Right hindlimb (tissue), 1 donor: ENCODE data around the gene TP53I3.
"Not testable (repeated sequence)": the region's sequence is repeated elsewhere in the genome, so short reads cannot be mapped to it uniquely, and the experiment has no call there.

Source experiments
- DNase-seq: peaks from one replicate; pipeline ENCODE4 v3.0.0-alpha.2; 2018

TP53I3 gene, protein sequence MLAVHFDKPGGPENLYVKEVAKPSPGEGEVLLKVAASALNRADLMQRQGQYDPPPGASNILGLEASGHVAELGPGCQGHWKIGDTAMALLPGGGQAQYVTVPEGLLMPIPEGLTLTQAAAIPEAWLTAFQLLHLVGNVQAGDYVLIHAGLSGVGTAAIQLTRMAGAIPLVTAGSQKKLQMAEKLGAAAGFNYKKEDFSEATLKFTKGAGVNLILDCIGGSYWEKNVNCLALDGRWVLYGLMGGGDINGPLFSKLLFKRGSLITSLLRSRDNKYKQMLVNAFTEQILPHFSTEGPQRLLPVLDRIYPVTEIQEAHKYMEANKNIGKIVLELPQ

DNA sequence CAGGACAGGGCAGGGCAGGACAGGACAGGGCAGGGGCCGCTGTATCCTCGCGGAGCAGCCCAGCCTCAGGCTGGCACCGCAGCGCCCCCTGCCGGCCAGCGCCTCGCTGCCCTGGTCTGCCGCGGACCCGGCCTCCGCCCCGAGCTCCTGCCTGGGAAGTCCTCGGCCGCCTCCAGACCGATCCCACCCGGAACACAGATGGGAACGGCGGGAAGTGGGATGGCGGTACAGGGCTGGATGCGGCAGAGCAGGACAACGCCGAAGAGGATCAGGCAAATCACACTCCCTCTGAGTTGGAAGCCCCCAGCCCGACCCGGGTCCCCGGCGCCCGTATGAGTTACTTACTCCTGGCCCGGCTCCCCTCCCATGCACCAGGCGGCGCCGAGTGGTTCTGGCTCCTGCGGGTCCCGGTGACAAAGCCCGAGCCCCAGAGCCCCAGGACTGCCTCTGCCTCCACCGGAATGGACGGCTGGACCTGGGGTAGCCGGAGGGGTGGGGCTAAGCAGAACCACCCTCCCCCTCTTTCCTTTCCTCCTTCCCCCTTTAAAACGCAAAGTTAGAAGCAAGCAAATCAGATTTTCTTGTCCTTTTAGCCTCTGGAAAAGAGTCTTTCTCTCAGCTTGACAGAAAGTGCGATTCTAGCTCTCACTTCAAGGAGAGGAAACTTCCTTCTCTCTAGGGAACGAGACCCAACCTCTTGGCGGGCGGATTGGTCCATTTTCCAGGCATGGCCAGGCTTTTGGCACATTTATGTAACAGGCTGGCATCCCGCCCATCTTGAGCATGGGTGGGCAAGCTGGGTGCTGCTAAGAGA is at the start of gene TP53I3:
TP53I3 (minus strand) TSS at position 449 of the 814 bp plus-strand sequence. CDS start 508 bp downstream, outside the sequence.
- peak; percentile 95 for DNase-seq

DNA sequence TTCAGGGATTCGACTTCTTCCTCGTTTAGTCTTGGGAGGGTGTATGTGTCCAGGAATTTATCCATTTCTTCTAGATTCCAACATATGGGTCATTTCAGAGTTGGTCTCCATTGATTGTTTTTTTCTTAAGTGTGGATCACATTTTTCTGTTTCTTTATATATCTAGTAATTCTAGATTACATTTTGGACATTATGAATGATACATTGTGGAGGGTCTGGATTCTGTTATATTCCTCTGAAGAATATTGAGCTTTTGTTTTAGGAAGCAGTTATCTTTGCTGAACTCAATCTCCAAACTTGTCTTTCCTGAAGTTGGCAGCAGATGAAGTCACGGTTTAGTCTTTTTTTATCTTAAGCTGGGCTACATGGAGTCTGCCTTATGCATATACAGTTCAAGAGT is 47.9 kb upstream of the TP53I3 start:
- DNase-seq, result no peak

DNA sequence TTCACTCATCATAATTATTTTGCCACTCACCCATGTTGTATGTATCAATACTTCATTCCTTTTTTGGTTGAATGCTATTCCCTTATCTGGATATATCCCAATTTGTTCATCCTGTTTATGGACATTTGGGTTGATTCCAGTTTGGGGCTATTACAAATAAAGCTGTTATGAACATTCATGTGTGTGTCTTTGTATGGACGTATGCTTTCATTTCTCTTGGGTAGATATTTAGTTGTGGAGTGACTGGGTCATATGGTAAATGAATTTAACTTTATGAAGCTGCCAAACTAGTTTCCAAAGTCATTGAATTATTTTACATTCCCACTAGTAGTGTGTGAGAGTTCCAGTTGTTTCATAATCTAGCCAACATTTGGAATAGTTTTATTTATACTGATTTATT is 41.3 kb upstream of the TP53I3 start:
- no peak for DNase-seq

DNA sequence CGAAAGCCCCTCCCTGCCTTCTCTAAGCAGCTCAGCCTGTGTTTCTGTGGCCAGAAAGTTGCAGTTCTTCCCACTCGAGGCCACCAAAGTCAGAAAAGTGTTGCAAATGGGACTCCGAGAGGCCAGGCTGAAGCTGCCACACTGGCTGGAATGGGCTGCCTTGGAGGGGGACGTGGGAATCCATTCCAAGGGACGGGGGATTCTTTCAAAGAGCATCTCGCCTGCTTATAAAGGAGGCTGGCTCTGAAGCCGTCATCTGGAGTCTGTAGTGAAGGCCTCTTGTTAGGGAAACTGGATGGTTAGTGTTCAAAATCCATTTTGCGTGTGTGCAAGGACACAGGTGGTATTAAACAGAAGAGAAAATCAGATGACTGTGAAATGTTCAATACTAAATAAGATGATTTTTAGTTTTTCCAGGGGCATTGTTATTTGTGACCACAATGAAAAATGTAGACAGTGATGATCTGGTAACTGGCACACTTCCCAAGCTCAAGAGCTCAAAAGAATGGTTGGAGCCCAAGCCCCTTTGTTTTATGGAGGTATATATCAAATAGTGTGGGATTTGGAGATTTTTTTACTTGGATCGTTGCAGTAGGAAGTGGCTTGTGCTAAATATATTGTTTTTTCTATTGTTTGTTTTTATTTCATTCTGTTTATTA is 39.4 kb upstream of the TP53I3 start:
- DNase-seq, result no peak

DNA sequence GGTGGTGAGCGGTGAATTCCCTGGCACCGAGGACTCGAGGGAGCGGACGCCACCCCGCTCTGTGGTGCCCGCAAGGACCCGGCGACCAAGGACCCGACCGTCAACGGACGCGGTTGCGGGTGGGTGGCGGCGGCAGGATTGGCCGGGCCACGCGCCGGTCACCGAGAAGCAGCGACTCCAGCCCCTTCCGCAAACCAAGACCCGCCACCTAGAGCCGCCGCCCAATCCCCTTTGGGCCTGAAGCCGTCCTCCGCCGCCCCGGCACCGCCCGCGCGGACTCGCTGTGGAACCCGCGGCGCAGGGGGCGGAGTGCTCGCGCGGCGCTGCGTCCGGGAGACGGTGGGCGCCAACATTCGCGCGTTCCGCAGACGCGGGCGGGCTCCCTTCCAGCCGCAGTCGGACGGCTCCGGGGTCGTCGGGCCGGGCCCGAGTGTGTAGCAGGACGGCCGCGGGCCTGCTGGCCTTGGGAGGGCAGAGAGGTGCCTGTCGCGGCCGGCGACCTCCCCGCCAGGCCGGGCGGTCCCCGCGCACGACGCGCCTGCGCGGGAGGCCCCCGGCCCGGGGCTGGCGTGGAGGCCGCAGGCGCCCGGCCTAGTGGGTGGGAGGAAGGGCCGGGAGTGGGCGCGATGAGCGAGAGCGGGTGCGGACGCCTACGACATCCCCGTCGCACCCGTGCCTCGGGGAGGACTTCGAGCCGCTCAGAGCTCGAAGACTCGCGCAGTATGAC is 38.7 kb upstream of the TP53I3 start, which contains the start of the genes FAM228B and PFN4:
FAM228B (plus strand) TSS at position 275 of the 727 bp plus-strand sequence. CDS start 893 bp downstream, outside the sequence.
PFN4 (minus strand) TSS at position 140 of the 727 bp plus-strand sequence. CDS start 799 bp downstream, outside the sequence.
- peak; percentile 90 for DNase-seq

DNA sequence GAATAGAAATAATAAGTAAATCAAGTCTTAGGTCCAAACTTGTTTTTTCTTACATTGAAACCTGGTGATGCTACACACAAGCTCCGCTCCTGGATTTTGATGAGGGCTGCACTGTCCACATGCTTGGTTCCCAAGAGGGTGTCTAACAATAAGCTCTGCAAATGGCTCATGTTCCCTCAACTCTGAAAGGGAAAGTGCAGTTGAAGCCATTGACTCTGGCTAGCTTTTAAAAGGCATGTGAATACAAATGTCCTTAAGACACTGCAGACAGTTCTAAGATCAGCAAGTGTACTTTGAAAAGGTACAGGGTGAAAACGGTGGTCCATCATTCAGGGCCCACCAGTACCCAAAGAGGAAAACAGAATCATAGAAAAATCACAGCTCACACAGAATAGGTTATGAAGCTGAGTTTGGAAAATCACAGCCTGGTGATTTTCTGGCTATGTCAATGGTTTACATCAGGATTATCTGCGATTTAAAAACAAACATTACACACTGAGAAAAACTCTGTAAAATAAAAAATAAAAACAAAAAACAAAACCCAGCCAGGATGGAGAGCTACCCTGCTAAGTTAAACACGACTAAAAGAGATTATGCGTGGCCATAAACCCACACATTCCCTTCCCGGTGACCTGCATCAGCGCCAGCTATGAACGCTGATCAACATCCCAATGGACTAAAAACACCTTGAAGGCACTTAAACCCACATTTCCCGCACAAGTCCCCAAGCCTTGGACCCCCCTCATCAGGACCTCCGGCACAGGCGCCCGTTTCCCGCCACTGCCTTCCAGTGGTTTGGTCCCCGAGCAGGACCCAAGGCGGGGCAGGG is 37.9 kb upstream of the TP53I3 start:
- no peak for DNase-seq

DNA sequence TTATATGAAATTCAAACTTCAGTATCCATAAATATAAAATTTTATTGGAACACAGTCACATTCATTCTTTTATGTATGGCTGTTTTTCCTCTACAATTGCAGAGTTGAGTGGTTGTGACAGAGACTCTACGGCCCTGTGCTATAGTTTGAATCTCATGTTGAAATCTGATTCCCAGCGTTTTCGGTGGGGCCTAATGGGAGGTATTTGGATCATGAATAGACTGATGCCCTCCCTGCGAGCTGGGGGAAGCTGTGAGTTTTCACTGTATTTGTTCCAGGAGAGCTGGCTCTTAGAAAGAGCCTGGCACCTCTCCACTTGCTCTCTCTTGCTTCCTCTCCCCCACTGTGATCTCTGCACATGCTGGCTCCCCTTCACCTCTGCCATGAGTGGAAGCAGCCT is 36.8 kb upstream of the TP53I3 start:
- DNase-seq, result peak; percentile 75

DNA sequence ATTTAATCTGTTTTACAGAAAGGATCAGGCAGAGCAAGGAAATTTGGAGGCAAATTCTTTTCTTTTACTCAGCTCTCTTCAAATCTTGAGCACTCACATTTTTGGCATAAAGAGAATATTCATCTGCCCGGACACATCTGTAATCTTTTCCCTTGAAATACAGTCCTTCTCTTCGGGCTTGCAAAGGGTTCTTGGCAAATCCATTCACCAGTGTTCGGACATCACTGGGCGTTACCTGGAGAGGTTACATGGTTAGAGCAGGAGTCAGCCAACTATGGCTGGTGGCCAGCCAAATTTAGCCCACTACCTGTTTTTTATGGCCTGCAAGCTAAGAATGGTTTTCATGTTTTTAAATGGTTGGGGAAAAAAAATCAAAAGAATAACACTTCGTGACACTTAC is 36.4 kb upstream of the TP53I3 start:
- DNase-seq, result peak; percentile 78

DNA sequence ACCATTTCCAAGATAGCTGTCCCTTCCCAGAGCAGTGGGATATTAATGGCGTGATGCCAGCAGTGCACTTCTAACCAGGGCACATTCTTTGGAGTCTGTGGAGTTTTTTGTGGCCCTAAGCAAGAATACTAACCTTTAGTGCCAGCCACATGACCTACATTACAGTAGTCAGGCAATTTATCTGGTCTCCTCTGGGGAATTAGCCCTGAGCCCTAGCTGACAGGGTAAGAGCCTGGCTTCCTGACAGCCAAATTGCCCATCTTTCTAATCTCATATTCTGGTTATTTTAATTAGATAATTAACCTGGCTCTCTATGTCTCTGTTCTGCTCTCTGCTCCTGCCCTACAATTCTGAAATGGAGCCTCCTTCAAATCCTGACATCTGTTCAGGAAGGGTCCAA is 33.3 kb upstream of the TP53I3 start:
- no peak for DNase-seq

DNA sequence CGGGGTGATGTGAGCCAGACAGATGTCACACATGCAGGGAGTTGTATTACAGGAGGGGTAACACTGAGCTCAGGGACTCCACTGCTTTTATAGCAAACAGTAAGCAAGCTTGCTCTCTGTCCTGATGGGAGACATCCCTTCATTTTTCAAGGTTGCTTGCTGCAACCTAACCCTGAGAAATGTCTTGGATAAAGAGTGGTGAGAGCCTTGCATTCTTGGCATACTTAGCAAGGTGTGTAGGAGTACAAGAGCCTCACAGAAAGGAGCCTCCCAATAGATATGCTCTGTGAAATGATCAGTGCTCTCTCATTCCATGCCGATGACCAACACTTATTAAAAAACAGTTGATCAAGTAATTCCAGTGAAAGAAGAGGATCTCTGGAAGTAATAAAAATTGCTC is 30.4 kb upstream of the TP53I3 start:
- DNase-seq, result no peak

DNA sequence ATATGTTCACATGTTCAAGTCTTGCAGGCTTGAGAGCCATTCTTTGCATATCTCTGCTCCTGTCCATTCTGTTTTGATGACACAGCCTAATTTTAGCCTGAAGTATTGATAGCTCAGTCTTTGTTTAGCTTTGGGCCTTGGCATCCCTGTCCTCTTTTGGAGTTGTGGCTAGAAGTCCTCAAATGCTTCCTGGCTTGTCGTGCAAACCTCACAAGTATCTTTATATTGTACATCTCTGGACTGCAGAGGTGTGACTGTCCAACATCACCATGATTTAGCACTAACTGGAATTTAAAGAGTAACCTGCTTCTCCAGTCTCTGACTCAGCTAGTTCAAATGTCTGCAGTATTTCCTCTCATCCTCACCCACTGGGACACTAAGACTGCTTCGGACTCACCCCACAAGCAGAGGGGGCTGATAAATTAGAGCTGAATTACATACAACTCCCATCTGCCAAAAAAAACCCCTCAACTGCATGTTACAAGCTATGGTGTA is 26.8 kb upstream of the TP53I3 start:
- no peak for DNase-seq

DNA sequence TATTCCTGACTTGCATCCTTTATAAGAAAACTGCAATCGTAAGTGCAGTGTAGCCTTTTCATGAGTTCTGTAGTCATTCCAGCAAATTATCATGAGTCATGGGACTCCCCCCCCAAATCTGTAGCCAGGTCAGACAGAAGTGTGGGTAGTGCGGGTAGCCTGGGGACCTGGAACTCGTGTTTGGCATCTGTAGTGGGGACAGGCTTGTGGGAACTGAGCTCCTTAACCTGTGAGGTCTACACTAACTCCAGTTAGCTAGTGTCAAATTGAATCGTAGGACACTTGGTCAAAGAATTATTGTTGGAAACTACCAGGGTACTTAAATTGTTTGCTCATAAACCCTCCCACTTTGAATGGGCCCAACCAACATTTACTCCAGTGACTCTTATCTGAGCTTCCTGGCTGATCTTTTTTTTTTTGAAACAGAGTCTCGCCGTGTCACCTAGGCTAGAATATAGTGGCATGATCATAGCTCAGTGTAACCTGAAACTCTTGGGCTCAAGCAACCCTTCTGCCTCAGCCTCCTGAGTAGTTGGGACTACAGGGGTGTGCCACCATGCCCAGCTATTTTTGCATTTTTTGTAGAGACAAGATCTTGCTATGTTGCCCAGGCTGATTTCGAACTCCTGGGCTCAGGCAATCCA is 26.1 kb upstream of the TP53I3 start:
- no peak for DNase-seq

DNA sequence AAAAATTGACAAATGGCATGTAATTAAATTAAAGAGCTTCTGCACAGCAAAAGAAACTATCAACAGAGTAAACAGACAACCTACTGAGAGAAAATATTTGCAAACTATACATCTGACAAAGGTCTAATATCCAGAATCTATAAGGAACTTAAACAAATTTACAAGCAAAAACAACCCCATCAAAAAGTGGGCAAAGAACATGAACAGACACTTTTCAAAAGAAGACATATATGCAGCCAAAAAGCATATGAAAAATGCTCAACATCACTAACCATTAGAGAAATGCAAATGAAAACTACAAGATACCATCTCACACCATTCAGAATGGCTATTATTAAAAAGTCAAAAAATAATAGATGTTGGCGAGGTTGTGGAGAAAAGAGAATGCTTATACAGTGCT is 24.8 kb upstream of the TP53I3 start:
- not testable (repeated sequence) for DNase-seq

DNA sequence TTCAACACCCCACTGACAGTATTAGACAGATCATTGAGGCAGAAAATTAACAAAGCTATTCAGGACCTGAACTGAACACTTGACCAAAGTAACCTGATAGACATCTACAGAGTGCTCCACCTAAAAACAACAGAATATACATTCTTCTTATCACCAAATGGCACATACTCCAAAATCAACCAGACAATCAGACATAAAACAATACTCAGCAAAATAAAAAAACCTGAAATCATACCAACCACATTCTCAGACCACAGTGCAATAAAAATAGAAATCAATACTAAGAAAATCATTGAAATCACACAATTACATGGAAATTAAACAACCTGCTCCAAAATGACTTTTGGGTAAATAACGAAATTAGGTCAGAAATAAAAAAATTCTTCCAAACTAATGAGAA is 22.7 kb upstream of the TP53I3 start:
- no peak for DNase-seq

DNA sequence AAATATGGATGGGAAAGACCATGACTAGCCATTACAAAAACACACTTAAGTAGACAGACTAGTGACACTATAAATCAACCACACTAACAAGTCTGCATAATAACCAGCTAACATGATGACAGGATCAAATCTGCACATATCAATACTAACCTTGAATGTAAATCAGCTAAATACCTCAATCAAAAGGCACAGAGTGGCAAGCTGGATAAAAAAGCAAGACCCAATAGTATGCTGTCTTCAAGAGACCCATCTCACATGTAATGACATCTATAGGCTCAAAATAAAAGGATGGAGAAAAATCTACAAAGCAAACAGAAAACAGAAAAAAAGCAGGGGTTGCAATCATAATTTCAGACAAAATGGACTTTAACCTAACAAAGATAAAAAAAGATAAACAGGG is 22.2 kb upstream of the TP53I3 start:
- no peak for DNase-seq

DNA sequence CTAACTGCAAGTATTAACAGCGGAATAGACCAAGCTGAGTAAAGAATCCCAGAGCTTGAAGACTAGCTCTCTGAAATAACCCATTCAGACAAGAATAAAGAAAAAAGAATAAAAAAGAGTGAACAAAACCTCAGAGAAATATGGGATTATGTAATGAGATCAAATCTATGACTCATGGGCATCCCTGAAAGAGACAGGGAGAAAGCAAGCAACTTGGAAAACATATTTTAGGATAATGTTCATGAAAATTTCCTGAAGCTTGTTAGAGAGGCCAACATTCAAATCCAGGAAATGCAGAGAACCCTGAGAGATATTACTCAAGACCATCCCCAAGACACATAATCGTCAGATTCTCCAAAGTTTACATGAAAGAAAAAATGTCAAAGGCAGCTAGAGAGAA is 21.2 kb upstream of the TP53I3 start:
- no peak for DNase-seq

DNA sequence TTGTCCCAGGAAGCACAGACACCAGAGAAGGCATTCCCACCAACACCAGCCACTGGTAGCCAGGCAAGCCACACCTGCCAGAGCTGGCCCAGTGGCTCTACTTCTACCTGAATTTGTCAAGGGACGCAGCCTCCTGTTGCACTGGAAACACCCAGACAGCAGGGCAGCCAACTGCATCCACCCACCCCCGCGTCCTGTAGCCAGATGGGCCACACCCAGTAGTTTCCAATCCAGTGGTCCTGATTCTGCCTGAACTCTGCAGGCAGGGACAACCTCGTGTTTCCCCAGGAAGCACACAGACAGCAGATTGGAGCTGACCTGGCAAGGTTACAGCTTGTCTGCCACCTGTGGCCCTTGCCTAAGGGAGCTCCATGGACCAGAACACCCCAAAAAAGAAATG is 20.3 kb upstream of the TP53I3 start:
- no peak for DNase-seq

DNA sequence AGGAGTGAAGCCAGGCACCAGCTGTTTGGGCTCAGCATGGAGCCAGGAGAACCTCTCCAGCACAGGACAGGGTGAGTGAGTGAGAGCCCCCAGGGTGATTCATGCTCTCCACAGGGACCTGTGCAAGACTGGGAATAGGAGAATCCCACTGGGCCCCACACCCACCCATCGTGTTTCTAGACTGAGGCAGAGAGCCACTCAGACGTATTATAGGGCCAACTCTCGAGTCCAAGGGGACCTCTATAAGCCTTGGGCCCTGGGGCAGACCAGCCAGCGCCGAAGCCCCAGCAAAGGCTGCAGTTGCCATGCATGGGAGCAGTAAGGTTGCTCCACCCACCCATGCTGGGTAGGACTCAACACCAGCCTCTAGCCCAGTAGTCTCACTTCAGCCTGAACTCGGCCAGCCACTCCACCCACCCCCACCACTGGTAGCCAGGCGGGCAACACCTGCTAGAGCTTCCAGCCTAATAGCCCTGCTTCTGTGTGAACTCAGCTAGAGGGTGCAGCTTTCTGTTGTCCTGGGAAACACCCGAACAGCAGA is 19.5 kb upstream of the TP53I3 start:
- DNase-seq, result no peak

DNA sequence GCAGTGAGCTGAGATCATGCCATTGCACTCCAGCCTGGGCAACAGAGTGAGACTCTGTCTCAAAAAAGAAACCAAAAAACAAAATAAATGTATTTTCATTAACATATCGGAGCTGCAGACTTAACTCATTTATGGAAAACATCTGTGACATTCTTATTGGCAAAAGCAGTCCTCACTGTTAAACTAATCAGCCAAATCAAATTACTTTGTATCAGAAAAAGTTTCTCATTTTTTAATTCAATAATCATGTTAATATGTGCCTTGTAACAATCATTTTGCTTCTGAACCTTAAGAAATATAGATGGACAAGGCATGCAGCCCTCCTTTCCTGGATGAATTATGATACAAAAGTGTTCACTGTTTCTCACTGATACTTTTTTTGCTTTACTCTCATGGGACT is 18.0 kb upstream of the TP53I3 start:
- DNase-seq, result no peak

DNA sequence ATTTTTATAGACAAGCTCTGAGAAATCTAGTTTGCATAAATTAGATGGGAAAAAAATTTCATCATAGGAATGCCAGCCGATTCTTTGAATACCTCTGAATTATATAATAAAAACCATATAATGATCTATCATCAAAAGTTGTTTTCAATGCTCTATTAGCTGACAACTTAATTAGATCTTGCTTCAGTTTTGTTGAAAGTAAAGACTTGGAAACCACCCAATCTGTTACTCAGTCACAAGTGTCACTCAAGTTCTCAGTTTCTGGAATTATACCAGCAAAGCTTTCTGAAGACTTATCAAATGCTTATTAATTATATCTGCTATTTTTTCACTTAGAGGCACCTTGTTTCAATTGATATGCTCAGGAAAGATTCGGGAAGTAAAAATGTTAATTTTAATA is 17.4 kb upstream of the TP53I3 start:
- no peak for DNase-seq

DNA sequence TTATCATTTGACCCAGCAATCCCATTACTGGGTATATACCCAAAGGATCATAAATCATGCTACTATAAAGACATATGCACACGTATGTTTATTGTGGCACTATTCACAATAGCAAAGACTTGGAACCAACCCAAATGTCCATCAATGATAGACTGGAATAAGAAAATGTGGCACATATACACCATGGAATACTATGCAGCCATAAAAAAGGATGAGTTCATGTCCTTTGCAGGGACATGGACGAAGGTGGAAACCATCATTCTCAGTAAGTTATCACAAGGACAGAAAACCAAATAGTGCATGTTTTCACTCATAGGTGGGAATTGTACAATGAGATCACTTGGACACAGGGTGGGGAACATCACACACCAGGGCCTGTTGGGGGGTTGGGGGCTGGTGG is 16.1 kb upstream of the TP53I3 start:
- not testable (repeated sequence) for DNase-seq
